Renal cortex interstitium (tissue), 15 donors: ENCODE data around the gene RPS6KA3. TPM values are rescaled to one million over a fixed set of nuclear protein-coding genes. Genes with fewer than 3 reads are reported as not detected.
A peak's percentile ranks its signal among the peaks of the same experiment; 100 is the strongest.

Source experiments
- DNase-seq, 11 donors: peaks; one replicate each; pipeline ENCODE4 v3.0.0-alpha.2; 2013; ENCODE audit warnings: low read depth in 9 of 11, low spot score in 4 of 11; ENCODE audit errors: extremely low read depth in 1 of 11
- long read RNA-seq, 16 experiments: transcript quantifications; one replicate each; lab custom pipeline, GENCODE V29; 2026
- polyA plus RNA-seq, 3 donors: library from polyadenylated mRNA; unstranded; fragments of 120-200 nt; gene quantifications; one replicate each; pipeline ENCODE4 v1.2.1, GENCODE V29; 2013; ENCODE audit not compliant: insufficient read length in 3 of 3

The RPS6KA3 gene
- polyA plus RNA-seq: 10 to 100 TPM; 25.7 to 33.9 (median 31.2) TPM
- long read RNA-seq, donor 1, full-length matches to known transcripts: 2 of 2 reads
- long read RNA-seq, donor 1, partial matches to known transcripts: 0 of 2 reads
- long read RNA-seq, donor 1, other reads (novel, unspliced or antisense): 0 of 2 reads
- long read RNA-seq, donor 2, full-length matches to known transcripts: 1 of 1 reads
- long read RNA-seq, donor 2, partial matches to known transcripts: 0 of 1 reads
- long read RNA-seq, donor 2, other reads (novel, unspliced or antisense): 0 of 1 reads
- long read RNA-seq, donor 3, full-length matches to known transcripts: 2 of 2 reads
- long read RNA-seq, donor 3, partial matches to known transcripts: 0 of 2 reads
- long read RNA-seq, donor 3, other reads (novel, unspliced or antisense): 0 of 2 reads
- long read RNA-seq, donor 4, full-length matches to known transcripts: 2 of 2 reads
- long read RNA-seq, donor 4, partial matches to known transcripts: 0 of 2 reads
- long read RNA-seq, donor 4, other reads (novel, unspliced or antisense): 0 of 2 reads
- long read RNA-seq, donor 5, full-length matches to known transcripts: 7 of 7 reads
- long read RNA-seq, donor 5, partial matches to known transcripts: 0 of 7 reads
- long read RNA-seq, donor 5, other reads (novel, unspliced or antisense): 0 of 7 reads
- long read RNA-seq, donor 6, full-length matches to known transcripts: 3 of 3 reads
- long read RNA-seq, donor 6, partial matches to known transcripts: 0 of 3 reads
- long read RNA-seq, donor 6, other reads (novel, unspliced or antisense): 0 of 3 reads
- long read RNA-seq, donor 7, full-length matches to known transcripts: 6 of 6 reads
- long read RNA-seq, donor 7, partial matches to known transcripts: 0 of 6 reads
- long read RNA-seq, donor 7, other reads (novel, unspliced or antisense): 0 of 6 reads
- long read RNA-seq, donor 8, full-length matches to known transcripts: 7 of 7 reads
- long read RNA-seq, donor 8, partial matches to known transcripts: 0 of 7 reads
- long read RNA-seq, donor 8, other reads (novel, unspliced or antisense): 0 of 7 reads
- long read RNA-seq, donor 9, full-length matches to known transcripts: 5 of 5 reads
- long read RNA-seq, donor 9, partial matches to known transcripts: 0 of 5 reads
- long read RNA-seq, donor 9, other reads (novel, unspliced or antisense): 0 of 5 reads
- long read RNA-seq, donor 10, full-length matches to known transcripts: 3 of 8 reads
- long read RNA-seq, donor 10, partial matches to known transcripts: 5 of 8 reads
- long read RNA-seq, donor 10, other reads (novel, unspliced or antisense): 0 of 8 reads
- long read RNA-seq, donor 11, full-length matches to known transcripts: 1 of 1 reads
- long read RNA-seq, donor 11, partial matches to known transcripts: 0 of 1 reads
- long read RNA-seq, donor 11, other reads (novel, unspliced or antisense): 0 of 1 reads
- long read RNA-seq, donor 12, full-length matches to known transcripts: 1 of 1 reads
- long read RNA-seq, donor 12, partial matches to known transcripts: 0 of 1 reads
- long read RNA-seq, donor 12, other reads (novel, unspliced or antisense): 0 of 1 reads
- long read RNA-seq, donor 13, full-length matches to known transcripts: 8 of 8 reads
- long read RNA-seq, donor 13, partial matches to known transcripts: 0 of 8 reads
- long read RNA-seq, donor 13, other reads (novel, unspliced or antisense): 0 of 8 reads
- long read RNA-seq, donor 14, full-length matches to known transcripts: 2 of 2 reads
- long read RNA-seq, donor 14, partial matches to known transcripts: 0 of 2 reads
- long read RNA-seq, donor 14, other reads (novel, unspliced or antisense): 0 of 2 reads
- long read RNA-seq, donor 15, full-length matches to known transcripts: 1 of 6 reads
- long read RNA-seq, donor 15, partial matches to known transcripts: 5 of 6 reads
- long read RNA-seq, donor 15, other reads (novel, unspliced or antisense): 0 of 6 reads
- long read RNA-seq, donor 16, full-length matches to known transcripts: 4 of 4 reads
- long read RNA-seq, donor 16, partial matches to known transcripts: 0 of 4 reads
- long read RNA-seq, donor 16, other reads (novel, unspliced or antisense): 0 of 4 reads

- peak in 10 of 11 donors; percentile 43 to 79 (median 71) for DNase-seq
Measured at GRCh38 chrX:20266810-20267606, at the start of gene RPS6KA3. RPS6KA3 (minus strand) TSS chrX:20266909; CDS start chrX:20266632, 277 bp downstream.

- no peak for DNase-seq
Measured at GRCh38 chrX:20315140-20315539, 48.4 kb upstream of the RPS6KA3 start.

GRCh38 chrX:20313899-20314298 is 47.2 kb upstream of the RPS6KA3 start:
- no peak for DNase-seq

GRCh38 chrX:20312018-20312417 is 45.3 kb upstream of the RPS6KA3 start:
- DNase-seq: no peak

GRCh38 chrX:20311505-20311904 is 44.8 kb upstream of the RPS6KA3 start:
- no peak for DNase-seq

GRCh38 chrX:20309806-20310205 is 43.1 kb upstream of the RPS6KA3 start:
- DNase-seq: no peak

- DNase-seq: no peak
Measured at GRCh38 chrX:20306668-20307067, 40.0 kb upstream of the RPS6KA3 start.

GRCh38 chrX:20300822-20301221 is 34.1 kb upstream of the RPS6KA3 start:
- DNase-seq: peak in 1 of 11 donors; percentile 8

GRCh38 chrX:20294957-20295356 is 28.2 kb upstream of the RPS6KA3 start:
- DNase-seq: no peak

GRCh38 chrX:20294284-20294683 is 27.6 kb upstream of the RPS6KA3 start:
- DNase-seq: no peak

- DNase-seq: no peak
Measured at GRCh38 chrX:20285511-20285910, 18.8 kb upstream of the RPS6KA3 start.

GRCh38 chrX:20284992-20285391 is 18.3 kb upstream of the RPS6KA3 start:
- no peak for DNase-seq

- no peak for DNase-seq
Measured at GRCh38 chrX:20284444-20284843, 17.7 kb upstream of the RPS6KA3 start.

- DNase-seq: no peak
Measured at GRCh38 chrX:20280938-20281337, 14.2 kb upstream of the RPS6KA3 start.

GRCh38 chrX:20274121-20274520 is 7.4 kb upstream of the RPS6KA3 start:
- no peak for DNase-seq

GRCh38 chrX:20271730-20272129 is 5.0 kb upstream of the RPS6KA3 start:
- DNase-seq: no peak

GRCh38 chrX:20271186-20271585 is 4.5 kb upstream of the RPS6KA3 start:
- no peak for DNase-seq
